HG02981 (cell line): ENCODE measurements around the gene OR2A2.

Source experiments
- ATAC-seq: cut with Tn5 transposase; IDR thresholded peaks from one replicate; pipeline ENCODE4 v1.9.1; 2021; ENCODE audit warnings: mild to moderate bottlenecking, moderate library complexity; ENCODE audit not compliant: unreplicated experiment

The OR2A2 gene

GRCh38 chr7:144134116-144134515, 24.7 kb downstream of the OR2A2 start:
- no peak for ATAC-seq

- no peak for ATAC-seq
These were observed 28.1 kb downstream of the OR2A2 start for GRCh38 chr7:144137501-144137900.

GRCh38 chr7:144142187-144142586, 32.8 kb downstream of the OR2A2 start:
- no peak for ATAC-seq

- ATAC-seq: no peak
These were observed 35.0 kb downstream of the OR2A2 start for GRCh38 chr7:144144426-144144825.

- no peak for ATAC-seq
These were observed 38.9 kb downstream of the OR2A2 start for GRCh38 chr7:144148224-144148827.

- ATAC-seq: no peak
These were observed 49.5 kb downstream of the OR2A2 start for GRCh38 chr7:144158861-144159260.
